Right lobe of liver (tissue), 6 donors: ENCODE measurements around the gene NCOA3. TPM values are rescaled to one million over a fixed set of nuclear protein-coding genes. Genes with fewer than 3 reads are reported as not detected.
"Not testable (repeated sequence)": the region's sequence is repeated elsewhere in the genome, so short reads cannot be mapped to it uniquely, and the experiment has no call there.

ENCODE experiments used
- ATAC-seq, 4 donors: fragments of 200-7000 bp; cut with Tn5 transposase; one replicate each; pipeline ENCODE4 v1.9.1; 2020; ENCODE audit warnings: mild to moderate bottlenecking in 4 of 4, moderate library complexity in 4 of 4
- DNase-seq, 3 donors: peaks; one replicate each; pipeline ENCODE4 v3.0.0-alpha.2; 2020
- H3K27ac ChIP-seq, 3 donors: fragments of 200-600 bp; one replicate each; pipeline ENCODE4 v1.8.0; 2022
- H3K27me3 ChIP-seq, 2 donors: fragments of 200-600 bp; one replicate each; pipeline ENCODE4 v1.8.0; 2022
- H3K36me3 ChIP-seq, 4 donors: fragments of 200-600 bp; sonication (generic) in 1 of 4; one replicate each; pipeline versions ENCODE4 v1.5.1 to v1.8.0; 2017 to 2022; ENCODE audit warnings: control low read depth in 1 of 4
- H3K4me1 ChIP-seq, 4 donors: fragments of 200-600 bp; sonication (generic) in 1 of 4; one replicate each; pipeline versions ENCODE4 v1.5.1 to v1.8.0; 2017 to 2022; ENCODE audit warnings: control low read depth in 1 of 4
- H3K4me3 ChIP-seq, 3 donors: fragments of 200-600 bp; one replicate each; pipeline ENCODE4 v1.8.0; 2022
- H3K9me3 ChIP-seq, 4 donors: fragments of 200-600 bp; sonication (generic) in 1 of 4; one replicate each; pipeline versions ENCODE4 v1.5.1 to v1.8.0; 2017 to 2022; ENCODE audit warnings: control low read depth in 1 of 4
- CTCF ChIP-seq, 4 donors: fragments of 200-600 bp in 3 of 4; fragments of 450-650 bp in 1 of 4; IDR thresholded peaks; one replicate each; pipeline versions ENCODE4 v1.5.1 to v1.8.0; 2016 to 2022; ENCODE audit warnings: antibody characterized with exemption in 4 of 4, mild to moderate bottlenecking in 2 of 4
- POLR2A ChIP-seq: fragments of 450-650 bp; IDR thresholded peaks from one replicate; pipeline ENCODE4 v1.6.1; 2017; ENCODE audit warnings: antibody characterized with exemption, mild to moderate bottlenecking
- WGBS: methylation state at CpG from one replicate; pipeline ENCODE4 v1.1.6; 2018; ENCODE audit warnings: low coverage, low lambda C conversion rate; ENCODE audit not compliant: insufficient coverage; ENCODE audit errors: missing lambda C conversion rate; 5-methylcytosine and 5-hydroxymethylcytosine counted together
- intact Hi-C, 2 donors: fragments of 100-400 bp; cut with DNase I; formaldehyde crosslinking; loops; one replicate each; pipeline versions ENCODE4 v1.11.2 to v1.14.1; 2022
- total RNA-seq, 6 experiments: library from RNA; depleted of rRNA in 2 of 6; stranded (reverse); fragments of >200 nt in 2 of 6; fragmentation: NEBNext Ultra II Directional in 3 of 6; extraction: Animal tissue kit (Norgen Biotek cat#: 25700) in 3 of 6; gene quantifications; one replicate each; pipeline versions ENCODE4 v1.1.0 to v1.2.4, GENCODE V29; 2016 to 2023
- donor health status: DM: no; HTN: yes; CAD: no.
- donor health status: DM: no; HTN: no; CAD: no.
- donor health status: DM: no; HTN: no; CAD: no.
- donor health status: DM: no; HTN: yes; CAD: no.
- donor health status: DM: no; HTN: yes; CAD: no.

The NCOA3 gene
- total RNA-seq, 6 experiments from 2014 or later: 11.2 to 15.1 (median 13.8) TPM

GRCh38 chr20:47459344-47460073, 42.2 kb upstream of the NCOA3 start:
- Histone ChIP-seq H3K9me3 (no peaks in the 10 kb centered on the region), H3K27me3 (no peaks in the 10 kb centered on the region), H3K4me3 (no peak overlapping the region), H3K4me1 (peaks cover 0 to 15% (median 2%) of the 10 kb centered on the region in 4 donors), H3K27ac (no peak overlapping the region), H3K36me3 (no peaks in the 10 kb centered on the region)
- DNase-seq (no peak), ATAC-seq (no peak)
- intact Hi-C loops: no loop called here
- TF ChIP-seq POLR2A: no peak
- TF ChIP-seq CTCF (IDR thresholded peaks at IDR 0.05): no peak
- WGBS: 89% methylated on average over 7 of the region's 9 CpGs

- peaks cover 0 to 18% (median 5%) of the 10 kb centered on the region in 4 donors for H3K4me1 ChIP-seq
- ATAC-seq, H3K27me3 ChIP-seq, DNase-seq, H3K9me3 ChIP-seq, H3K27ac ChIP-seq, H3K36me3 ChIP-seq, H3K4me3 ChIP-seq, intact Hi-C loops: not testable (repeated sequence)
- 88% methylated on average over 6 of the region's 6 CpGs for WGBS
Observed at GRCh38 chr20:47460761-47461112, 41.0 kb upstream of the NCOA3 start.

- ATAC-seq (no peak), DNase-seq (no peak)
- TF ChIP-seq CTCF (IDR thresholded peaks at IDR 0.05) (no peak), POLR2A (no peak)
- Histone ChIP-seq H3K27me3 (no peaks in the 10 kb centered on the region), H3K36me3 (no peaks in the 10 kb centered on the region), H3K27ac (no peak overlapping the region), H3K4me1 (peaks cover 0 to 18% (median 5%) of the 10 kb centered on the region in 4 donors), H3K4me3 (no peak overlapping the region), H3K9me3 (no peaks in the 10 kb centered on the region)
- intact Hi-C loops: no loop called here
- 89% methylated on average over 5 of the region's 5 CpGs for WGBS
Observed at GRCh38 chr20:47461120-47461685, 40.5 kb upstream of the NCOA3 start.

GRCh38 chr20:47461906-47462305, 39.8 kb upstream of the NCOA3 start:
- H3K9me3 ChIP-seq, H3K27ac ChIP-seq, H3K4me3 ChIP-seq, ATAC-seq, H3K36me3 ChIP-seq, intact Hi-C loops, H3K27me3 ChIP-seq, DNase-seq: not testable (repeated sequence)
- peaks cover 0 to 18% (median 5%) of the 10 kb centered on the region in 4 donors for H3K4me1 ChIP-seq
- WGBS: 97% methylated on average over 5 of the region's 5 CpGs

GRCh38 chr20:47464380-47465101, 37.1 kb upstream of the NCOA3 start:
- intact Hi-C loops: no loop called here
- H3K4me1 ChIP-seq: peaks cover 0 to 18% (median 5%) of the 10 kb centered on the region in 4 donors
- H3K27me3 ChIP-seq: no peaks in the 10 kb centered on the region
- H3K9me3 ChIP-seq: no peaks in the 10 kb centered on the region
- no peak overlapping the region for H3K4me3 ChIP-seq
- no peaks in the 10 kb centered on the region for H3K36me3 ChIP-seq
- DNase-seq (peak; percentile 36 to 85 (median 56)), ATAC-seq (peak; percentile 95 to 97 (median 96))
- peak; percentile 36 to 68 (median 44) for TF ChIP-seq CTCF (IDR thresholded peaks at IDR 0.05)
- TF ChIP-seq POLR2A: no peak
- WGBS: 36% methylated on average over 11 of the region's 11 CpGs
- H3K27ac ChIP-seq: peak overlapping the region in 2 of 3 donors; percentile 29 to 53
